HG02763 (cell line): ENCODE measurements around the gene SORCS2.

ENCODE experiments used
- ATAC-seq: cut with Tn5 transposase; IDR thresholded peaks from one replicate; pipeline ENCODE4 v1.9.1; 2021; ENCODE audit warnings: mild to moderate bottlenecking, moderate library complexity; ENCODE audit not compliant: unreplicated experiment

The SORCS2 gene

DNA sequence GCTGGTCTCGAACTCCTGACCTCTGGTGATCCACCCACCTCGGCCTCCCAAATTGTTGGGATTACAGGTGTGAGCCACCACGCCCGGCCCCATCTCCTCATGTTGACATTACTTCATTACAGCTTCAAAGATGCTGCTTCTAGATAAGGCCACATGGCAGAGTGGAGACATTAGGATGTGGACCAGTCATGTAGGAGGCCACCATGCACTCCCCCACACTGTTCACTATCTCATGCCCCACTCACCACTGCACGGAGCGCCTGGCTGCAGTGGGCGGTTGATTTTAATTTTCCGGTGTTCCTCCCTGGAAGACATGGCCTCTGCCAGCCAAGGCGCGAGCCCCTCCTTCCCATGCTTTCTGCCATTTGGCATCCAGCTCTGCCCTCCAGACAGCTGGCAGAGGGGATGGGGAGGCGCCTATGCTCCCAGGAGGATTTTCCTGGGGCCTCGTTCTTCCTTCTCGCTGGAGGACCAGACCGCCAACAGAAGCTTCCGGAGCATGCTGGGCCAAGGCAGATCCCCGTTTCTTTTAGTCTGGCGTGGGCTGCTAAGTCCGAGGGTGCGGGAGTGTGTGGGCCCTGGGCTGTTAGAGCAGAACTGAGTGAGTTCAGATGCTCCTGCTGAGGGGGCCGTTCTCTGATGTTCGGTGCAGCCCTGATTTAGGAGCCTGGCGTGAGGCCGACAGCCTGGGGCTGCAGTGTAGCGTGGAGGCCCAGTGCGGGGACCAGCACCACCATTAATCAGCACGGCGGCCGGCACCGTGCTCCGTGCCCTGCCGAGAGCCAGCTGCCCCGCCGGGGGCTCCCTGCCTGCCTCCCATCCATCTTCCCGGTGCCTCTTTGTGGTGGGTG is 93.1 kb downstream of the SORCS2 start:
- no peak for ATAC-seq

- no peak for ATAC-seq
These were observed 93.8 kb downstream of the SORCS2 start for GRCh38 chr4:7286170-7286569.

DNA sequence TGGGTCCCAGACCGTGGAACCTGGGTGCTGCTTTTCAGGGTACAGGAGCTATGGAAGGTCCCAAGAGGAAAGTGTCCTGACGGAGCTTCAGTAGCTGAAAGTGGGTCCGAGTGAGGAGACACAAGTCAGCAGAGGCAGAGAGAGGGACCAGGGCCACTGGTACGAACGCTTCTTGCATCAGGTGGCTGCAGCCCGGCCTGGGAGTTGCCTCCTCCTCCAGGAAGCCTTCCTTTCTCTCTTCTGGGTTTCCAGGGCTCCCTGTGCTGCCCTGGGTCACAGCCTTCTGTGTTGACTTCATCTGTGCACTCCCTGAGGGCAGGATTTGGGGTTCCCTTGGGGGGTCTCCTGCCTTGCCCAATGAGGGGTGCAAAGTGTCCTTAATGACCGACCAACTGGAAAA is 94.5 kb downstream of the SORCS2 start:
- ATAC-seq, result no peak

DNA sequence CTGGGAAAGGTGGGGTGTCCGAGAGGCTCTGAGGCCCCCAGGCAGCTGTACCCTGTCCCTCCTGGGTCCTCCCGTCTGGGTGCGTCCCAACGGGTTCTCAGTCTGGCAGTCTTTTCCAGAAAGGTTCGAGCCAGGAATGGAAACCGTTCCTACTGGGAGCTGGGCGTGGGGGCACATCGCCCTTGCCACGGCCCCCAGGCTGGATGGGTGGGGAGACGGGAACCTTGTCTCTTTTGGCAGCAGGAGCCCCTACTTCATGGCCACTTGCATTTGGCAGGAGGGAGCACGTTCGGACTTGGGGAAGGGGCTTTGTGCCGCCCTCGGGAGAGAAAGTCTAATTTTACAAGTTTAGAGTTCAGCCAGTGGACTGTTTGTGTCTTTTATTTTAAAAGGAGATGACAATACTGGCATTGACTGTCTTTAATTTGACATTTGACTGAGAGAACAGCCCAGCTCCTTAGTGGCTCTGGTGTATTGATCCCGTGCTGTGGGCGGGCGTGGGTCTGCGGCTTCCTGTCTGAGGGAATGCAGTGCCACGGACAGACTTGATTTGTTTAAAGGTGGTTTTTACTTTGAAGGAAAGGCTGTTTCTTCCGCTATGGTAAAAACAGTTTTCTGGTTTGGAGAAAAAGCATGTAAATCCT is 95.1 kb downstream of the SORCS2 start:
- no peak for ATAC-seq

GRCh38 chr4:7287918-7288280 is 95.6 kb downstream of the SORCS2 start:
- ATAC-seq, result no peak

- ATAC-seq, result no peak
These were observed 96.6 kb downstream of the SORCS2 start for GRCh38 chr4:7288751-7289523.

DNA sequence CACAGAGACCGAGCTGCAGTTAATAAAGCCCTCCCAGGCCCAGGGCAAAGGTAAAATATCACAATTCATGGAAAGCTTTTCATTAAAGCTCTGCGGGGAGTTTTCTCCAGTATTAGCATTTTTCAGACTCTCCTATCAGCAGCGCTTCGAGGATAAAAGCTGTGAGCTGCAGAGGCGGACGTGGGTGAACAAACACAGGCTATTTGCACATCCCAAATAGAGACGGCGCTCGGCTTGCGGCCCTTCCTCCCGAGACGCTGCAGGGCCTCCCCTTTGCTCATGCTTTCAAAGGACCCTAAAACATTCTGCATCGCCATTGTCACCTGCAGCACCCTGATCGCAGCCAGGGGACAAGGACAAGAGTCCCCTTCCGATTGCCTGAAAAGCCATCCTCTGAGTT is 97.3 kb downstream of the SORCS2 start:
- ATAC-seq, result no peak

DNA sequence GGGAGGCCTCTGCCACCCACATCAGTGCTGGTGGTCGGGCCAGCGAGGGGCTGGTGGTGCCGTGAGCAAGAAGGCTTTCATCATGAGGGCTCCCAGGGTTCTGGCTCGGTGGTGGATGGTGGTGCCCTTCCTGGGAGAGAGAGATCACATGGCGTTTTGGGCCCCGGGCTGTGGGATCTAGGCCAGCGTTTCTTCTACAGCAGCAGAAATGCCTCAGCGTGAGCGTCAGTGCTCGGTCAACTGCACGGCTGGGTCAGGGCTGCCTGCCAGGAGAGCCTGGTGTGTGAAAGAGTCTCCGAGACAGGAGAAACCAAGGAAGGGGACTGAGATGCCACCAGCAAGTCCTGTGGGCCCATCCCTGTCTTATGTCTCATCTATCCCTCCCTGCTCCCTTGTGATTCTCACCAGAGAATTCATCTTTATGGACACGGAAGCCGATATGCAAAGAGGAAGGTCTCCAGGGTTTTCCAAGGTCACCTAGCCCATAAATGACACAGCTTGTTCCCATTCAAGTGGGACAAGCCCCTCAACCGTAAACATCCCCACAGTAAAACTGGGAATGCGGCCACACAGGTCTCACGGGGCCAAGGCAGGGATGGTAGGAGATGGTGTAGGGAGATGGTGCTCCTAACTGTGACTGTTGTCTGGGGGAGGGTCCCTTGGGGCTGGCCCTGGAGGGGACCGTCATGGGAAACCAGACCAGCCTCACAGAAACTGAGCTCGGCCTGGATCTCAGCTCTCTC is 99.2 kb downstream of the SORCS2 start:
- no peak for ATAC-seq

GRCh38 chr4:7293703-7294102 is 101.4 kb downstream of the SORCS2 start:
- ATAC-seq, result no peak

DNA sequence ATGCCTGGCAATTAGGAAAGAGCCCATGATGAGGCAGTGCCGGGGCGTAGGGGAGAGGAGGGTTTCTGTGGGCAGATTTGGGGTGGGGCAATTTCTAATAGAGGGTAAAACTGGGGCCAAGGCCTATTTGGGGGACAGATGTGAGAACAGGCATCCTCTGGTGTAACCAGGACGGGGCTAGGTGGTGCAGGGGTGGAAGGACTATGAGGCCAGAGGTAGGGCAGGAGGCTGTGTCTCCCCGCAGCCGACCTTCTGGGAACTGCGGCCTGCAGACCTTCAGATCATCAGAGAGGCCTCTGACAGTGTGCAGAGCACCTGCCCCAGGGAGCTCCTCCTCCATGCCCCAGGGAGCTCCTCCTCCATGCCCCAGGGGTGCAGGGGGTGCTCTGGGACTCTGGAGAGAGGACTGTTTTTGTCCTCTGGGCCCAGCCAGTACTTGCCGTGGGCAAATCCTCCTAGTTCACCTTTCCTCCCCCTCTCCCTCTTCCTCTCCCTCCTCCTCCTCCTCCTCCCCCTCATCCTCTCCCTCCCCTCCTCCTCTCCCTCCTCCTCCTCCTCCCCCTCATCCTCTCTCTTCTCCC is 101.9 kb downstream of the SORCS2 start:
- ATAC-seq, result no peak

DNA sequence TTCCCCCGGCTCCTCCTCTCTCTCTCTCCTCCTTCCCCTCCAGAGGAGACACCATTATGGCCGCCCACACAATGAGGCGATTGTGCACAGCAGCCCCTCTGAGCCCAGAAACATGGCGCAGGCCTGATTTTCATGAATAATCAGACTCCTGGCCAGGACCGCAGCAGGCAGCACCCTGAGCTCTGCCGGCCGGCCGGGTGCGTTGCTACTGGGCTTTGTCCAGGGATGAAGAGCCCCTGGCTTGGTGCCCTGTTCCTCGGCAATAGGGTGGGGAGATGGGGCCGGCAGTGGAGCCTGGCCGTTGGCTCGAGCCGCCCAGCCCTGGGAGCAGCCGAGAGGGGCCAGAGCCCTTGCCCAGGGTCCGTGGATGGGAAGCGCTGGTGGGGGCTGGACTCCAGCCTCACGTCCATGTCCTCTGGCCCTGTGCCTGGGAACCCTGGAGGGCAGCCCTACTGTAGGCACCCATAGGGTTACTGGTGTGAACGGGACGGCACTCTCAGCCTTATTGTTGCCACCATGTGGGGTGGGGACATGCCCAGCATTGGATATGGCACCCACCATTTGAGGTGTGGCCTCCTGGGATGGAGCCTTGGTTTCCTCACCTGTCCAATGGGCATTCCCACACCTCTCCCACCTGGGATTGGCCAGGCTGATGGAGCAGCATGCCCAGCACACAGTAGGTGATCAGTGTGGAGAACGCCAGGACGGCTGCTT is 103.0 kb downstream of the SORCS2 start:
- no peak for ATAC-seq

DNA sequence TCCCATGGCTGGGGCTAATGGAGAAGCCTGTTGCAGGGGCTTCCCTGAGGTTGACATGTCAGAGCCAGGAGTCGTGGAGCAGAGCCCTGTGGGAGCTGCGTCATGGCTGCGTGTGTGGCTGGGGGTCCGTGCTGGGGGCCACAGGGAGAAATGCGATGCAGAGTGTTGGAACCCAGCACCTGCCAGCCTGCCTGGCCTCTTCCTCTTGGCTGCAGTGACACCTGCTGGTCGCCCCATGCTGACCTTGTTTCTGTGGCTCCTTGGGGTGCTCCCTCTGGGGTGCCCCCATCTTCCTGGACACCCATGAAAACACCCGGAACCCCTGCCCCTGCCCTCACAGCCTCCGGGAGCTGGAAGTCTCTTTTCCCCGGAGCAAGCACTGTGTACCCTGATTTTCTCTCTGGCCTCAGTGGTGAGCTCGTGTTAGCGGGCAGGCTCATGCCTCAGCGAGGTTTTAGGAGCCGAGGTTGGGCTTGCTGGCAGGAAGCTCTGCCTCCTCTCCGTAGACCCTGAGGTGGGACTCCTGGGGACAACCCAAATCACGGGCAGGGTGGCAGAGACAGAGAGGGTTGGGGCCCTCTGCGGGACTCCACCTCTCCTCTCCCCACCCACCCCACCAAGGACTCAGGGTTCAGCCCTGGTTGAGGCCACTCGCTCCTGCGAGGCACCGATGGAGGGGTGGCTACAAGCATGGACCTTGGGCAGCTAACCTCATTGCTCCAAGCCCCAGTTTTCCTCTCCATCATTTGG is 103.7 kb downstream of the SORCS2 start:
- no peak for ATAC-seq

- ATAC-seq, result no peak
These were observed 104.5 kb downstream of the SORCS2 start for GRCh38 chr4:7296661-7297335.

DNA sequence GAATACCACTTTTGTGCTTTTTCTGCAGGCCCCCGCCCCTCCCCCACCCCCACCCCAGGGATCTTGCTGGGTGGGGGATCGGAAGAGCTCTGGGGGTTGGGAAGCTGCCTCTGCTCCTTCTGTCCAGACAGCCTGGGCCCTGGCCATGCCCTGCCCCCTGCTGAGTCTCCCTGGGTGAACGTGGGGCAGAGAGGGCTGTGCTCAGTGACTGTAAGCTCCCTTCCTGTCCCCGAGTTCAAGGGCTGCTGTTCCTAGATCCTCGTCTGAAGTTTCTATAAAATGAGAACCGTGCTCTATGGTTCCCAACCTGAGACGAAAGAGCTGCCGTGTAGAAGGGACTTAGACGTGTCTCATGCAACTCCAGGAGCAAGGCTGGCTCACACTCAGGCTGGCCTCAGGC is 105.0 kb downstream of the SORCS2 start:
- no peak for ATAC-seq

DNA sequence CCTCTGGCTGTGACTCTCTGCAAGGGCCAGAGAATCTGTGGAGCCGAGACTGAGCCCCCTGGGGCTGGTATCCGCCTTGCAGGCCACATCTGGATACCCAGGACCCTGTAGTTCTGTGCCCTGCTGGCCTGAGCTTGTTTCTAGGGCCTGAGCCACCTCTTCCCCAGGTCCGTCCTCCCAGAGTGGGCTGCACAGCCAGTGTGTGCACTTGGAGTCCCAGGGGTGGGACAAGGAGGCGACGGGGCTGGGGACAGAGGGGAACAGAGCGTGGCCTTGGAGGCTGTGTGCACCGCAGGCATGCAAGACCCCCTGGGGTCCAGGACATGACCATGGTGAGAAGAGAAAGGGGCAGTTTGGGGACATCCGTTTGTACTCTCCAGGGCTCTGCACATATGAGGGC is 105.5 kb downstream of the SORCS2 start:
- no peak for ATAC-seq

DNA sequence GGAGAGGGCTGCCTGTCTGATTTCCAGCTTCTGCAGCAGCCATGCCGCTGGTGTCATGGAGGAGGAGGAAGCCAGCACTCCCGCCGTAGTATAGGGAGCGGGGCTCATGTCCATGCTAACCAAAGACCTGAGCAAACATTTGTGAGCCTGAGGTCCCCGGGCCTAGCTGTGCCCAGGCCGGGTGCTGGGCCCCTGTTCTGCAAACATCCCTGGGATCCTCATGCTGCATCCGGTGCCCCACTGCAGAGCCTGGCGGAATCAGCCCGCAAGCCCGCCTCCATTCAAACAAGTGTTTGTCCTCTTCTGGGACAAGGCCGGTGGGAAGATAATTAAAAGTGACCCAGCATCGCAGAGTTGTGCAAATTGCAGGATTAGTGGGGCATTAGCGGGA is 106.3 kb downstream of the SORCS2 start:
- no peak for ATAC-seq

DNA sequence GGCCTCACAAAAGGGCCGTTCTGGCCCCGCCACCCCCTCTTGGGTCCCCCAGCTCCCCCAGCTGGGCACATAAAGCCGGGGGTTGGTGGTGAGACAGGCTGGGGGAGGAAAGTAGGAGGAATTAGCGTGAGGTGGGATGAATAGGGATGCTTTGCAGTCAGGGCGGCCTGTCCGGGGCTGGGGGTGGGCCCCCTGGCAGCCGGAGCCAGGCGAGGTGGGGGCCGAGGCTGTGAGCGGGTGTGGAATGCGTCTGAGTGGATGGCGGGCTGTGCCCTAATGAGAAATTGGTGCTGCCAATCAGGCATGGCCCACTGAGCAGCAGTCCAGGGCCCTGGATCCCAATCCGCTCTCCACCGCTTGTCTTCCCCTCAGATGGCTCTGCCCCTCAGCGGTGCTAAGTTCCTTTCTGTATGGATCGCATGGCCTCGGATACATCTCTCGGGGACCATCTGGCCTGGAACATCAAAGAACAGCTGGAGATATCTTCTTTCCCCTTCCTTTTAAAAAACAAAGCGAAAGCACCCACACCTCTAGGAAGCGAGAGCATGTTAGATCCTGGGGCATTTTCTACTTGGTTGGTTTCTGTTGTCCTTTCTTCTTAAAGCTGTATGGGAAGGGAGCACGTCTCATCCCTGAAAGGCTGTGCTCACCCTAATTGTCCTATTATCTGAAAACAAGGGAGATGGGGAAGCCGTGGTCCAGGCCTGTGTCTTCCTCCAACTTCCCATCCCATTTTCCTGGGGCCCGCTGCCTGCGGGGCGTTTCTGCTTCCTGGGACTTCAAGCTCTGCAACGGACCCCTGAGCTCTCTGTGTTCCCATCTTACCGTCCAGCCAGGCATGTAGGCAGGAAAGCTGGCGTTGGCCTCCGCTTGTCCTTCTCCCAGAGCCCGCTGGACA is 106.9 kb downstream of the SORCS2 start:
- no peak for ATAC-seq
